DOHH2 (cell line): ENCODE results near the gene MACIR.

Experiments used
- H3F3A ChIP-seq: fragments of 200-600 bp; sonication (generic), shearing (Covaris generic); 2 replicates; pipeline ENCODE4 v1.6.0; 2016; ENCODE audit warnings: antibody characterized with exemption, mild to moderate bottlenecking; ENCODE audit not compliant: control insufficient read depth, insufficient read depth
- H3K27ac ChIP-seq: fragments of 200-600 bp; sonication (generic); 2 replicates; pipeline ENCODE4 v1.5.1; 2014; ENCODE audit warnings: low read depth, mild to moderate bottlenecking, low read length, moderate library complexity
- H3K27me3 ChIP-seq: fragments of 200-600 bp; sonication (generic); 2 replicates; pipeline ENCODE4 v1.6.1; 2014; ENCODE audit warnings: mild to moderate bottlenecking, low read length, mixed read lengths; ENCODE audit not compliant: control insufficient read depth
- H3K36me3 ChIP-seq: fragments of 200-600 bp; sonication (generic); 2 replicates; pipeline ENCODE4 v1.6.1; 2014; ENCODE audit warnings: mild to moderate bottlenecking, low read length, moderate library complexity, mixed read lengths; ENCODE audit not compliant: control insufficient read depth
- H3K4me1 ChIP-seq: fragments of 200-600 bp; sonication (generic); 2 replicates; pipeline ENCODE4 v1.6.1; 2014; ENCODE audit warnings: mild to moderate bottlenecking, low read length, mixed read lengths; ENCODE audit not compliant: control insufficient read depth
- H3K4me2 ChIP-seq: fragments of 200-600 bp; sonication (generic); 2 replicates; pipeline ENCODE4 v1.6.0; 2014; ENCODE audit warnings: mild to moderate bottlenecking, low read length, moderate library complexity
- H3K4me3 ChIP-seq: fragments of 200-600 bp; sonication (generic); 2 replicates; pipeline ENCODE4 v1.5.1; 2014; ENCODE audit warnings: mild to moderate bottlenecking, low read length, mixed read lengths
- H3K79me2 ChIP-seq: fragments of 200-600 bp; sonication (generic); 2 replicates; pipeline ENCODE4 v1.6.1; 2014; ENCODE audit warnings: mild to moderate bottlenecking, low read length, mixed read lengths; ENCODE audit not compliant: control insufficient read depth
- H3K9me2 ChIP-seq: fragments of 200-600 bp; sonication (generic); replicated peaks from 2 replicates; pipeline ENCODE4 v1.6.1; 2014; ENCODE audit warnings: mild to moderate bottlenecking, low read length, mixed read lengths; ENCODE audit not compliant: control insufficient read depth
- H3K9me3 ChIP-seq: fragments of 200-600 bp; sonication (generic); 2 replicates; pipeline ENCODE4 v1.6.1; 2014; ENCODE audit warnings: antibody characterized with exemption, low read length, mixed read lengths; ENCODE audit not compliant: control insufficient read depth, insufficient read depth
- H4K20me1 ChIP-seq: fragments of 200-600 bp; sonication (generic); 2 replicates; pipeline ENCODE4 v1.6.0; 2014; ENCODE audit warnings: low read depth, mild to moderate bottlenecking, antibody characterized with exemption, low read length, moderate library complexity; ENCODE audit not compliant: control insufficient read depth, insufficient read depth
- CTCF ChIP-seq: fragments of 200-600 bp; sonication (generic); IDR thresholded peaks from one replicate; pipeline ENCODE4 v1.5.1; 2014; ENCODE audit warnings: antibody characterized with exemption, mild to moderate bottlenecking, low read depth, low read length; ENCODE audit not compliant: poor library complexity, severe bottlenecking
- EZH2phosphoT487 ChIP-seq: fragments of 200-600 bp; sonication (generic); IDR thresholded peaks from 2 replicates; pipeline ENCODE4 v1.6.1; 2017; ENCODE audit warnings: borderline replicate concordance, mild to moderate bottlenecking, antibody characterized with exemption, low read length, moderate library complexity, mixed read lengths

The MACIR gene

GRCh38 chr5:103228588-103228987 is 30.0 kb upstream of the MACIR start:
- no peaks in the 10 kb centered on the region for H3K9me3 ChIP-seq
- no peak overlapping the region for H3K4me2 ChIP-seq
- no peaks in the 10 kb centered on the region for H3K36me3 ChIP-seq
- no peak overlapping the region for H3K27ac ChIP-seq
- no peak overlapping the region for H3K4me3 ChIP-seq
- no peaks in the 10 kb centered on the region for H4K20me1 ChIP-seq
- TF ChIP-seq CTCF (no peak), EZH2phosphoT487 (no peak)
- no peaks in the 10 kb centered on the region for H3F3A ChIP-seq
- peaks cover 13% of the 10 kb centered on the region for H3K27me3 ChIP-seq
- no peaks in the 10 kb centered on the region for H3K4me1 ChIP-seq
- H3K9me2 ChIP-seq: no peaks in the 10 kb centered on the region
- H3K79me2 ChIP-seq: no peaks in the 10 kb centered on the region

DNA sequence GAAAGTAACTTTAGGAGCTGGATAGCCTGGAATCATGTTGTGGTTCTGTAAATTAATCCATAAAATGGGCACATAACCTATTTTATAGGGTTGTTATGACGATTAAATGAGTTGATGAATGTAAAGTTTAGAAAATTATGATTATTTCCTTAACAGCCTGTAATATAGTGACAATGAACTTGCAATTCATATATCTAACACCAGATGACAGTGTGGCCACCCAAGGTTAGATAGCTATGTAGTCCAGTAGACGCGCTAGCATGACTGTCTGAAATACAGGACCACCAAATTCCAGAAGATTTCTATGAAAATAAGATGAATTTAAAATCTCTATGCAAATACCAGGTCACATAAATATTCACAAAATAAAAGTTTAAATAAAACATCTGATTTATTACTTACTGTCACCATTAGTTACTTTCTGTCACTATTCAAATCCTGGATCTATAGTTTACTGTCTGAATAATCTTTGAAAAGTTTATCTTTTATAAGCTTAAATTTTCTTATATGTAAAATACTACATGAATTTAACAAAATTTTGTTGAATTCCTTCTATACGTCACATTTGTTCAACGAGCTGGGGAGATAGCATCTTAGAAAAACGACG is 26.1 kb upstream of the MACIR start:
- no peak overlapping the region for H3K27ac ChIP-seq
- no peaks in the 10 kb centered on the region for H3K4me1 ChIP-seq
- no peaks in the 10 kb centered on the region for H3K9me3 ChIP-seq
- no peaks in the 10 kb centered on the region for H3F3A ChIP-seq
- 0 out of 2 replicates have a peak, but pooled peaks cover 4% of the 10 kb centered on the region for H3K27me3 ChIP-seq
- TF ChIP-seq CTCF (peak; percentile 70), EZH2phosphoT487 (no peak)
- no peaks in the 10 kb centered on the region for H3K36me3 ChIP-seq
- no peak overlapping the region for H3K4me3 ChIP-seq
- H4K20me1 ChIP-seq: no peaks in the 10 kb centered on the region
- no peak overlapping the region for H3K4me2 ChIP-seq
- H3K79me2 ChIP-seq: no peaks in the 10 kb centered on the region
- no peaks in the 10 kb centered on the region for H3K9me2 ChIP-seq

GRCh38 chr5:103234239-103234975 is 24.2 kb upstream of the MACIR start:
- H3K4me2 ChIP-seq: no peak overlapping the region
- no peaks in the 10 kb centered on the region for H3K36me3 ChIP-seq
- no peak overlapping the region for H3K27ac ChIP-seq
- no peaks in the 10 kb centered on the region for H4K20me1 ChIP-seq
- H3K9me2 ChIP-seq: no peaks in the 10 kb centered on the region
- H3K9me3 ChIP-seq: no peaks in the 10 kb centered on the region
- TF ChIP-seq EZH2phosphoT487 (no peak), CTCF (no peak)
- H3K79me2 ChIP-seq: no peaks in the 10 kb centered on the region
- H3K4me1 ChIP-seq: no peaks in the 10 kb centered on the region
- H3K4me3 ChIP-seq: no peak overlapping the region
- H3F3A ChIP-seq: no peaks in the 10 kb centered on the region
- H3K27me3 ChIP-seq: 0 out of 2 replicates have a peak, but pooled peaks cover 4% of the 10 kb centered on the region
